ACC112 (cell line): Measurements from ENCODE around the gene MST1.
"Not testable (repeated sequence)": the region's sequence is repeated elsewhere in the genome, so short reads cannot be mapped to it uniquely, and the experiment has no call there.

Experiments
- H2AFZ ChIP-seq: fragments of 200-600 bp; sonication (generic); one replicate; pipeline ENCODE4 v1.6.0; 2017; ENCODE audit warnings: antibody characterized with exemption, low read length; ENCODE audit not compliant: unreplicated experiment
- H3K27ac ChIP-seq: fragments of 200-600 bp; sonication (generic); 2 replicates; pipeline ENCODE4 v1.5.1; 2014; ENCODE audit warnings: low read depth, mild to moderate bottlenecking, antibody characterized with exemption, low read length, moderate library complexity
- H3K27me3 ChIP-seq: fragments of 200-600 bp; sonication (generic); 2 replicates; pipeline ENCODE4 v1.6.1; 2014; ENCODE audit warnings: mild to moderate bottlenecking, antibody characterized with exemption, low read length, moderate library complexity, mixed read lengths; ENCODE audit not compliant: insufficient read depth
- H3K36me3 ChIP-seq: fragments of 200-600 bp; sonication (generic); 2 replicates; pipeline ENCODE4 v1.6.1; 2016; ENCODE audit warnings: mild to moderate bottlenecking, antibody characterized with exemption, low read length, moderate library complexity, mixed read lengths; ENCODE audit not compliant: insufficient read depth
- H3K4me1 ChIP-seq: fragments of 200-600 bp; sonication (generic); one replicate; pipeline ENCODE4 v1.6.1; 2016; ENCODE audit warnings: low read length, mixed read lengths; ENCODE audit not compliant: insufficient read depth, unreplicated experiment, control insufficient read depth
- H3K4me3 ChIP-seq: fragments of 200-600 bp; sonication (generic); 2 replicates; pipeline ENCODE4 v1.5.1; 2014; ENCODE audit warnings: mild to moderate bottlenecking, low read depth, low read length
- H3K79me2 ChIP-seq: fragments of 200-600 bp; sonication (generic); one replicate; pipeline ENCODE4 v1.6.0; 2016; ENCODE audit warnings: low read length; ENCODE audit not compliant: control insufficient read depth, unreplicated experiment, insufficient read depth

The MST1 gene

GRCh38 chr3:49686769-49687423 lies 2.4 kb downstream of the MST1 start:
- not testable (repeated sequence) for H2AFZ ChIP-seq, H3K79me2 ChIP-seq, H3K4me1 ChIP-seq, H3K27ac ChIP-seq, H3K36me3 ChIP-seq, H3K27me3 ChIP-seq
- H3K4me3 ChIP-seq: peak overlapping the region; percentile 49

- H2AFZ ChIP-seq, H3K27ac ChIP-seq: not testable (repeated sequence)
- peak overlapping the region; percentile 49 for H3K4me3 ChIP-seq
Observed at GRCh38 chr3:49686346-49686745, 2.9 kb downstream of the MST1 start.

GRCh38 chr3:49685846-49686245 lies 3.4 kb downstream of the MST1 start:
- not testable (repeated sequence) for H3K4me3 ChIP-seq, H3K27ac ChIP-seq, H3K79me2 ChIP-seq, H3K27me3 ChIP-seq, H3K36me3 ChIP-seq, H2AFZ ChIP-seq, H3K4me1 ChIP-seq

More at GRCh38 chr3:49686346-49686745, 2.9 kb downstream of the MST1 start:
- H3K79me2 ChIP-seq, H3K27me3 ChIP-seq, H3K4me1 ChIP-seq, H3K36me3 ChIP-seq: not testable (repeated sequence)

- not testable (repeated sequence) for H3K4me3 ChIP-seq, H3K79me2 ChIP-seq, H3K36me3 ChIP-seq, H3K4me1 ChIP-seq, H3K27ac ChIP-seq, H3K27me3 ChIP-seq, H2AFZ ChIP-seq
Observed at GRCh38 chr3:49685103-49685502, 4.2 kb downstream of the MST1 start.

GRCh38 chr3:49684453-49684852 lies 4.8 kb downstream of the MST1 start:
- H3K4me3 ChIP-seq, H2AFZ ChIP-seq, H3K27me3 ChIP-seq, H3K4me1 ChIP-seq, H3K27ac ChIP-seq, H3K36me3 ChIP-seq, H3K79me2 ChIP-seq: not testable (repeated sequence)

GRCh38 chr3:49683162-49683561 lies 6.1 kb downstream of the MST1 start:
- Histone ChIP-seq H3K27ac (no peak overlapping the region), H3K4me3 (no peak overlapping the region), H3K27me3 (peaks cover 3% of the 10 kb centered on the region; the same call in 1 of the 2 replicates), H3K4me1 (no peaks in the 10 kb centered on the region), H3K36me3 (peaks cover 10% of the 10 kb centered on the region), H3K79me2 (no peaks in the 10 kb centered on the region), H2AFZ (no peak overlapping the region)

- no peak overlapping the region for H3K4me3 ChIP-seq
- peaks cover 10% of the 10 kb centered on the region for H3K36me3 ChIP-seq
- no peaks in the 10 kb centered on the region for H3K79me2 ChIP-seq
- H3K27me3 ChIP-seq: peaks cover 3% of the 10 kb centered on the region; the same call in 1 of the 2 replicates
- no peaks in the 10 kb centered on the region for H3K4me1 ChIP-seq
- no peak overlapping the region for H2AFZ ChIP-seq
- no peak overlapping the region for H3K27ac ChIP-seq
Observed at GRCh38 chr3:49681543-49681942, 7.7 kb downstream of the MST1 start.

- H3K27me3 ChIP-seq: peaks cover under 1% of the 10 kb centered on the region; the same call in 1 of the 2 replicates
- no peak overlapping the region for H2AFZ ChIP-seq
- H3K4me3 ChIP-seq: no peak overlapping the region
- no peak overlapping the region for H3K27ac ChIP-seq
- no peaks in the 10 kb centered on the region for H3K79me2 ChIP-seq
- no peaks in the 10 kb centered on the region for H3K4me1 ChIP-seq
- peaks cover 10% of the 10 kb centered on the region for H3K36me3 ChIP-seq
Observed at GRCh38 chr3:49681232-49681522, 8.1 kb downstream of the MST1 start.

GRCh38 chr3:49680493-49681231 lies 8.6 kb downstream of the MST1 start:
- no peak overlapping the region for H2AFZ ChIP-seq
- H3K27me3 ChIP-seq: no peaks in the 10 kb centered on the region
- no peaks in the 10 kb centered on the region for H3K79me2 ChIP-seq
- no peak overlapping the region for H3K27ac ChIP-seq
- no peaks in the 10 kb centered on the region for H3K4me1 ChIP-seq
- peaks cover 10% of the 10 kb centered on the region for H3K36me3 ChIP-seq
- no peak overlapping the region for H3K4me3 ChIP-seq

GRCh38 chr3:49675912-49676311 lies 13.4 kb downstream of the MST1 start:
- Histone ChIP-seq H3K36me3 (peaks cover 4% of the 10 kb centered on the region; the same call in 1 of the 2 replicates), H3K4me3 (no peak overlapping the region; the same call in 1 of the 2 replicates), H3K27ac (no peak overlapping the region), H2AFZ (no peak overlapping the region), H3K4me1 (peaks cover 10% of the 10 kb centered on the region), H3K79me2 (peaks cover 14% of the 10 kb centered on the region), H3K27me3 (no peaks in the 10 kb centered on the region)

GRCh38 chr3:49674497-49674983 lies 14.7 kb downstream of the MST1 start:
- Histone ChIP-seq H3K27ac (no peak overlapping the region; the same call in 1 of the 2 replicates), H3K4me1 (peaks cover 10% of the 10 kb centered on the region), H2AFZ (no peak overlapping the region), H3K4me3 (peak overlapping the region; percentile 88), H3K27me3 (no peaks in the 10 kb centered on the region), H3K79me2 (peaks cover 14% of the 10 kb centered on the region), H3K36me3 (no peaks in the 10 kb centered on the region)
